Measurements from ENCODE around the gene AFF1.

The AFF1 gene

GRCh38 chr4:86971355-86971683 is 36.5 kb downstream of the AFF1 start:
- TF ChIP-seq, protein P1, sequence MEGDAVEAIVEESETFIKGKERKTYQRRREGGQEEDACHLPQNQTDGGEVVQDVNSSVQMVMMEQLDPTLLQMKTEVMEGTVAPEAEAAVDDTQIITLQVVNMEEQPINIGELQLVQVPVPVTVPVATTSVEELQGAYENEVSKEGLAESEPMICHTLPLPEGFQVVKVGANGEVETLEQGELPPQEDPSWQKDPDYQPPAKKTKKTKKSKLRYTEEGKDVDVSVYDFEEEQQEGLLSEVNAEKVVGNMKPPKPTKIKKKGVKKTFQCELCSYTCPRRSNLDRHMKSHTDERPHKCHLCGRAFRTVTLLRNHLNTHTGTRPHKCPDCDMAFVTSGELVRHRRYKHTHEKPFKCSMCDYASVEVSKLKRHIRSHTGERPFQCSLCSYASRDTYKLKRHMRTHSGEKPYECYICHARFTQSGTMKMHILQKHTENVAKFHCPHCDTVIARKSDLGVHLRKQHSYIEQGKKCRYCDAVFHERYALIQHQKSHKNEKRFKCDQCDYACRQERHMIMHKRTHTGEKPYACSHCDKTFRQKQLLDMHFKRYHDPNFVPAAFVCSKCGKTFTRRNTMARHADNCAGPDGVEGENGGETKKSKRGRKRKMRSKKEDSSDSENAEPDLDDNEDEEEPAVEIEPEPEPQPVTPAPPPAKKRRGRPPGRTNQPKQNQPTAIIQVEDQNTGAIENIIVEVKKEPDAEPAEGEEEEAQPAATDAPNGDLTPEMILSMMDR (IDR thresholded peaks at IDR 0.05; ENCODE audit: borderline replicate concordance, insufficient read depth, low read depth, low read length), result no peak
- H3K4me3 ChIP-seq (ENCODE audit: low read depth, low read length), result no peak overlapping the region

DNA sequence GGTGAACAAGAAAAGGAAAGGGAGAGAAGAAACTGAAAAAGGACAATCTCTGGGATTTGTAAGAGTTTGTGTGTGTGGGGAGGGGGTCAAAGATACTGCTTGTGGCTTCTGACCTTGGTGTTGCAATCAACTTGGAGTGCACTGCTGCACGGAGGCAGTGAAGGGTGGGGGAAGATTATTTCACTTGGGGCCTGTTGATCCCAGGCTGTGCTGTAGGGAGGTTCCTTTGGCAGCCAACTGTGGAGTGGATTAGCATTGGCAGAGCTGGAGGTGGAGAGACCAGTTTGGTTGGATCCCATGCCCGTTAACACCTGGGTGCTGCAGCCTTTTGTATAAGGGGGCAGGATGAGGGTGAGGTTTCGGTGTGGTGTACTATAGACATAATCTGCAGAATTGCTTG is 38.2 kb downstream of the AFF1 start:
- TF ChIP-seq, protein P1 (IDR thresholded peaks at IDR 0.05; ENCODE audit: borderline replicate concordance, insufficient read depth, low read depth, low read length), result no peak
- no peak overlapping the region for H3K4me3 ChIP-seq (ENCODE audit: low read depth, low read length)

DNA sequence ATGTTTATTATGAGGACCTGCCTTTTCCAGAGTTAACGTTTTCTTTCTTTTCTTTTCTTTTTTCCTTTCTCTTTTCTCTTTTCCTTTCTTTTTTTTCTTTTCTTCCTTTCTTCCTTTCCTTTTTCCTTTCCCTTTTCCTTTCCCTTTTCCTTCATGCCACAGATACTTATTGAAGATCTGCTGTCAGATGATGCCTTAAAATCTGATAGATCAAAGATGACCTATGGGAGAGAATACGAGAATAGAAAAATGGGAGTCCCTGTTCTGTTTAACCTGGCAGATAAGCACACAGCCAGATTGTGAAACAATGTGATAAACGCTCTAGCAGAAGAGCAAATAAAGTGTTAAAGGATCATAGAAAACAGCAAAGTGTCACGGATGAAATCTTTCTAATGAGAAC is 38.9 kb downstream of the AFF1 start:
- no peak overlapping the region for H3K4me3 ChIP-seq (ENCODE audit: low read depth, low read length)
- TF ChIP-seq, protein P1 (IDR thresholded peaks at IDR 0.05; ENCODE audit: borderline replicate concordance, insufficient read depth, low read depth, low read length), result no peak

- H3K4me3 ChIP-seq (ENCODE audit: low read depth, low read length), result no peak overlapping the region
- TF ChIP-seq, protein P1 (IDR thresholded peaks at IDR 0.05; ENCODE audit: borderline replicate concordance, insufficient read depth, low read depth, low read length), result no peak
Measured at GRCh38 chr4:86974551-86974994, 39.8 kb downstream of the AFF1 start.

DNA sequence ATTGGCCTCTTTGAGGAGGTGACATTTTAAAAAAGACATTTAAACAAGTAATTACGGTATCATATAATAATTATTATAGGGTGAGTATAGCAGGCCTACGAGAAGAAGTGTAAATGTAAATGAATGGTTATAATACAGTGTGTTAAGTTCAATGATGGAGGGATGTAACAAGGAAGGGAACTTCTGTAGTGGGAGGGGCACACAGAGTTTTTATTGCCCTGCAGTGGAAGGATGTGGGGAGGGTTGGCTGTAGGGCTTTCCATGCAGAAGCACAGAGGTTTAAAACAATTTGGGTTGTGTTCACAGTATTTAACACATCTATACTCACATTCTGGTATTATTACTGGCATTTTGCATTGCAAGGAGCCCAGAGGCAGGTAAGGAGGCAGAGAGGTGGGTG is 41.1 kb downstream of the AFF1 start:
- H3K4me3 ChIP-seq (ENCODE audit: low read depth, low read length), result no peak overlapping the region
- TF ChIP-seq, protein P1 (IDR thresholded peaks at IDR 0.05; ENCODE audit: borderline replicate concordance, insufficient read depth, low read depth, low read length), result no peak

DNA sequence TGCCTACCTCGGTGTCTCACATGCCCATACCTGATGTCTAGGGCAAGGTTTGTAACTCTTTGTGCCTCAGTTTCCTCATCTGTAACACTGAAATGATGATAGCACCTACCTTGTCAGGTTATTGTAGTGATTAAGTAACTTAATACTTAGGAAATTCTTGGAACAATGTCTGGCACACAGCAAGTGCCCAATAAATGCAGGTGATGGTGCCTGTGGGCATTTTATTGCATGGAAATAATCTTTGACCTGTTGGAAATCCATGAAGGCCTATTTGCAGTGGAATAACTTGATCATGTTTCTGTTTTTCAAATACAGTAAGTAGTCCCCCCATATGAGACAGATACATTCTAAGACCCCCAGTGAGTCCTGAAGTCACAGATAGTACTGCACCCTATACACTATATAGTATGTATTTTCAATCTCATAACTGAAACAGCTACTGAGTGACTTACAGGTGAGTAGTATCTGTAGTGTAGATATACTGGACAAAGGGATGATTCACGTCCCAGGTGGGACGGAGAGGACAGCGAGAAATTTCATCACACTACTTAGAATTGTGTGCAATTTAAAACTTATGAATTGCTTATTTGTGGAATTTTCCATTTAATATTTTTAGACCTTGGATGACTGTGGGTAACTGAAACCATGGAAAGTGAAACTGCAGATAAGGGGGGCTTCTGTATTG is 42.1 kb downstream of the AFF1 start:
- TF ChIP-seq, protein P1 (IDR thresholded peaks at IDR 0.05; ENCODE audit: borderline replicate concordance, insufficient read depth, low read depth, low read length), result no peak
- no peak overlapping the region for H3K4me3 ChIP-seq (ENCODE audit: low read depth, low read length)

DNA sequence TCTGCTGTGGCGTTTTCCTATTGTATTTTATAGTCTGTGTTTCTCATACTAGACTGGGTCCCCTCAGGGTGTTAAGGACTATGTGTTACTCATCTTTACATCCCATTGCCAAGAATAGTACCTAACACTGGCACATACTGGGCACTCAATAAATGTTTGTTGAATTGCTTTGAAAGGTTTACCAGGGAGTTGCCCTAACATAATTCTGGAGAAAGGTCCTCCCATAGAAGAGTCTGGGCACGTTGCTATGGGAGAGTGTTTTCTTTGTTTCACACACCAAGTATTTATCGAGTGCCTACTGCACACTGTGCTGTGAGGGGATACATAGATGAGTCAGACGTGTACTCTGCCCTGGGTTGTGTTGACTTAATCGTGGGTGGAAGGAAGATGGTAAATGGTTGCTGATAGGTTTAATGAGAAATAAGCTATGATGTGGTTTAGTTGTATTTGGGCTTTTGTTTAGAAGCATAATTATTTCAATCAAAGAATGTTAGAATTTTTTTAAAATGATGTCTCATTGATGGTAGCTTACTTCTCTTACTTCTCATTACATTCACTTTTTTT is 42.9 kb downstream of the AFF1 start:
- H3K4me3 ChIP-seq (ENCODE audit: low read depth, low read length), result no peak overlapping the region
- TF ChIP-seq, protein P1 (IDR thresholded peaks at IDR 0.05; ENCODE audit: borderline replicate concordance, insufficient read depth, low read depth, low read length), result no peak
